Sigmoid colon (tissue), 4 donors: ENCODE data around the gene KRT40.

Experiments
- EP300 ChIP-seq, 4 donors: sonication (generic); formaldehyde crosslinking; IDR thresholded peaks; one replicate each; pipeline ENCODE4 v1.6.1; 2017; ENCODE audit warnings: antibody characterized with exemption in 4 of 4
- POLR2A ChIP-seq, 2 donors: fragments of 450-650 bp; IDR thresholded peaks; one replicate each; pipeline ENCODE4 v1.6.1; 2016; ENCODE audit warnings: antibody characterized with exemption in 2 of 2, mild to moderate bottlenecking in 2 of 2, moderate library complexity in 2 of 2
- POLR2AphosphoS5 ChIP-seq, 4 donors: sonication (generic); formaldehyde crosslinking; IDR thresholded peaks; one replicate each; pipeline ENCODE4 v1.6.1; 2017; ENCODE audit warnings: antibody characterized with exemption in 4 of 4
- TF ChIP-seq, protein P1 (sequence below), 4 experiments: fragments of 450-650 bp in 3 of 4; fragments of 200-600 bp in 1 of 4; IDR thresholded peaks; one replicate each; pipeline ENCODE4 v1.5.1; 2016 to 2019; ENCODE audit warnings: antibody characterized with exemption in 4 of 4, mild to moderate bottlenecking in 3 of 4, moderate library complexity in 2 of 4

DNA sequence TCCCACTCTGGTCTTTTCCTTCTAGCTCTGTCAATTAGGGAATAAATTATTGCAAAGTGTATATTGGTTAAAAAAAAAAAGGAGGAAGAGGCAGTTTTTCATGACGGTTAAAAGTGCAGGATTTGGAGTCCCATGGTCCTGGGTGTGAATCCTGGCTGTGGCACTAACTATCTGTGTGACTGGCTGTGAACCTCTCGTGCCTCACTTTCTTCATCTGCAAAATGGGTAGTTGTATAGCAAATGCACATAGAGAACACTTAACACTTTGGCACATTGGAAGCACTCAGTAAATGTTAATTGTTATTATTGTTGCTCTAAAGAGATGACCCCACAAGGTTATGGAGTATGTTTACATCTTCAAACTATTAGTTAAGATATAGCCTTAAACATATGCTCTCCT, 36.2 kb downstream of the KRT40 start:
- TF ChIP-seq, protein P1, sequence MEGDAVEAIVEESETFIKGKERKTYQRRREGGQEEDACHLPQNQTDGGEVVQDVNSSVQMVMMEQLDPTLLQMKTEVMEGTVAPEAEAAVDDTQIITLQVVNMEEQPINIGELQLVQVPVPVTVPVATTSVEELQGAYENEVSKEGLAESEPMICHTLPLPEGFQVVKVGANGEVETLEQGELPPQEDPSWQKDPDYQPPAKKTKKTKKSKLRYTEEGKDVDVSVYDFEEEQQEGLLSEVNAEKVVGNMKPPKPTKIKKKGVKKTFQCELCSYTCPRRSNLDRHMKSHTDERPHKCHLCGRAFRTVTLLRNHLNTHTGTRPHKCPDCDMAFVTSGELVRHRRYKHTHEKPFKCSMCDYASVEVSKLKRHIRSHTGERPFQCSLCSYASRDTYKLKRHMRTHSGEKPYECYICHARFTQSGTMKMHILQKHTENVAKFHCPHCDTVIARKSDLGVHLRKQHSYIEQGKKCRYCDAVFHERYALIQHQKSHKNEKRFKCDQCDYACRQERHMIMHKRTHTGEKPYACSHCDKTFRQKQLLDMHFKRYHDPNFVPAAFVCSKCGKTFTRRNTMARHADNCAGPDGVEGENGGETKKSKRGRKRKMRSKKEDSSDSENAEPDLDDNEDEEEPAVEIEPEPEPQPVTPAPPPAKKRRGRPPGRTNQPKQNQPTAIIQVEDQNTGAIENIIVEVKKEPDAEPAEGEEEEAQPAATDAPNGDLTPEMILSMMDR (IDR thresholded peaks at IDR 0.05), result no peak
- no peak for TF ChIP-seq POLR2A (IDR thresholded peaks at IDR 0.05)
- no peak for TF ChIP-seq POLR2AphosphoS5 (IDR thresholded peaks at IDR 0.05)
- no peak for TF ChIP-seq EP300 (IDR thresholded peaks at IDR 0.05)
